GM18520 (cell line): ENCODE data around the gene ZNF280B.
A peak's percentile ranks its signal among the peaks of the same experiment; 100 is the strongest.
"Not testable (repeated sequence)": the region's sequence is repeated elsewhere in the genome, so short reads cannot be mapped to it uniquely, and the experiment has no call there.

Experiments used
- ATAC-seq: cut with Tn5 transposase; IDR thresholded peaks from one replicate; pipeline ENCODE4 v1.9.1; 2021; ENCODE audit not compliant: unreplicated experiment

Gene ZNF280B

DNA sequence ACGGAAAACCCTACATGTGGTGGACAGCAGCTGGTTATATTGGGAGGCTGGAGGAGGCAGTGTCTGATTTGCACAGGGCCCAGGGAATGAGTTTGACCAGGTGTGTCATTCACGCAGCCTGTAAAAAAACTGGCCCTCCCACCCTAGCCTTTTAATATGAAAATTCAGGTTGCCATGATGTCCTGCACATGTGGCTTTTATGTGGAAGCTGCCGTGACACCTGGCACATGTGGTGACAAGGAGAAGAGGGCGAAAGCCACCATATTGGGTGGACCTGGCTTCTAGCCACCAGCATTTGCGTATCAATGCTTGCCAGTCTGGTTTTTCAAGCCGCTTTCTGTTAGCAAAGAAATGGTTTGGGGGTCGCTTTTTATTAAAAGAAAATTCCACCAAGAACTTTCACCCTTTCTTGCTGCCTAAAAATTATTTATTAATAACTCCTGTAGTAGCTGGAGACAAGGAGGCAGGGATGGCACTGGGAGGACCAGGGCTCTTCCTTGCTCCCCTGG lies 43.4 kb downstream of the ZNF280B start:
- no peak for ATAC-seq

DNA sequence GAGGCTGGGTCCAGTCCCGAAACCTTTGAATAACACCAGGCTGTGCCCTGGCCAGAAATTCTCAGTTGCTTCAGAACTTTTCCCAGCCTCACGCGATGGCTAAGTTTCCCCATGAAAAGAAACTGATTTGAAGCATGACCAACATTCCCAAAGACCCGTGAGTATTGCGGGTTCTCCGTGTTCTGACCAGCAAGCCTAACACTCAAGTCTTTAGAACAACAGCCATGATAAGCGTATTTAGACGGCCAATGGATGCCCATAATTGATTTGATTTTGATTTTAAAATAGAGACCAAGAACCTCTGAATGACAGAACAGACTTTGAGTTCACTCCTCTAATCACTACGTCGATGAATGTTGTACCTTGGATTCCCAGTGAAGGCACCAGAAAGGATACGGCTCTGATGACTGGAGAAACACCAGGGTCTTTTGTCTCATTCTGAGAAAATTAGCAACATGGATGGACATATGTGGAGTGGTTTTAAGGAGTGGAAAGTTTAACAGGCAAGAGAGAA lies 43.9 kb downstream of the ZNF280B start:
- ATAC-seq = no peak

DNA sequence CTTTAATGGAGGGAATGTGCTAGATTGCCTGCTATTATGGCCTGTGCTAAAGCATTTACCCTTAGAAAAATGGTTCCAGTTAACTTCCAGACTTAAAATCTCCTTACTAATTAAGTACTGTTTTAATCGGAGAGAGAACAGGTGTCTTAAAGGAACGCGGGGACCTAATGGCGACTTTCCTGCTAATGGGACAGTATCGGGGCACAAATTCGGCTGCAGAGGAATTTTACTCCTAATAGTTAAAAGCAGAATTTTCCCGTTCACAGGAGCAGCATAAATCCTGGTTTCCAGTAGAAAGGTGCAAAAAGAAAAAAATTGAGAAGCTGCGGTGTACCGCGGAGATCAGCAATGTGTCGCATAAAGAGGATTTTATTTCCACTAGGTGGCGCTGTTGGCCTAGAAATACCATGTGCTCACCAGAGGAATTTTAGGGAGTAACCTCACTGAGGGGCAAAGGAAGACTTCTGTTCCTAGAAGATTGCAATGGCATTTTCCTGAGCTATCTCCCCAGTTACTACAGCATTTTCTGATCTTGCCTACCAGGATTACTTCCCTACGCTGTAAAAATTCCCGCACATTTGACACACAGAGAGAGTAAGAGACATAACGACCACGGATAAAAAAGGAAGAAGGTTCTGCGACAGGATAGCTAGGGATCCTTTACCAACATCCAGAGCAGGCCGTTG lies 44.5 kb downstream of the ZNF280B start:
- no peak for ATAC-seq

DNA sequence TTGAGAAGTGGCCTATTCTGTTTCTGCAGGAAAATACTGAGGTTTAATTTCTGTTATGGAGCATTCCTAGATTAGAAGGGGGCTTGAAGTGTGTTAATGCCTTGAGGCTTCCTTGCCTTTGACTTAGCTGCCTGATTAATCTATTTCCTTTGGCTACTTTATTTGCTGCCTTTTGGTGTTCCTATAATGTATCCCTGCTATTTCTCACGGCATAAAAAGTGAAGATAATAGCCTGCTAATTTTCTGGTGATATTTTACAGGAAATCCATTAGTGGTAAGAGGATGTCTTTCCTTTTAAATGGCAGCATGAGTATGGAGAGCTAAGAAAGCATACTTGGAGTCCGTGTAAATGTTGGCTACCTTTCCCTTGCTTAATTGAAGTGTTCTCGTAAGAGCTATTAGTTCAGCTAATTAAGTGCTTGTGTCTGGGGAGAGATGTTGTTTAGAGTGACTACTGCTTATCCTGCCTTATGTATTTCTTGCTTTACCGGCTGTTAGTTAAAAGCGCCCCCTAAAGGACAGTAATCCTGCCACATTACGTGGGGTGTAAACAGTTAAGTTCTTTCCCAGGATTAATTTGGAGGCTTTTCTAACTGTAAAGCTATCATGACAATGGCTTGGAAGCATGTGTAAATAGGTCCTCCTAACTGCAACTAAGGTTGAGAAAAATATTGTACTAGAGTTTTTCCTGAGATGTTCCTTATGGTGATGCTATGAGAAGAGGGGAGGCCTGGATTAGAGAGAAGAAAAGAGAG lies 45.6 kb downstream of the ZNF280B start:
- no peak for ATAC-seq

DNA sequence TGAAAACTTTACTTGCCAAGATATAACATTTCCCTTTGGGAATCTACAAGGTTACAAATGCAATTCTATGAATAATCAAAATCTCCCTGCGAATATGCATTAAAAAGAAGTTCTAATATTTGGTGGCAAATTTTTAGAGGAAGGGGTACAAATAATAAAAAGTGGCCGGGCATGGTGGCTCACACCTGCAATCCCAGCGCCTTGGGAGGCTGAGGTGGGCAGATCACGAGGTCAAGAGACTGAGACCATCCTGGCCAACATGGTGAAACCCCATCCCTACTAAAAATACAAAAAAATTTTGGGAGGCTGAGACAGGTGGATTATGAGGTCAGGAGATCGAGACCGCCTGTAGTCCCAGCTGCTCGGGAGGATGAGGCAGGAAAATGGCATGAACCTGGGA lies 47.0 kb downstream of the ZNF280B start:
- no peak for ATAC-seq

DNA sequence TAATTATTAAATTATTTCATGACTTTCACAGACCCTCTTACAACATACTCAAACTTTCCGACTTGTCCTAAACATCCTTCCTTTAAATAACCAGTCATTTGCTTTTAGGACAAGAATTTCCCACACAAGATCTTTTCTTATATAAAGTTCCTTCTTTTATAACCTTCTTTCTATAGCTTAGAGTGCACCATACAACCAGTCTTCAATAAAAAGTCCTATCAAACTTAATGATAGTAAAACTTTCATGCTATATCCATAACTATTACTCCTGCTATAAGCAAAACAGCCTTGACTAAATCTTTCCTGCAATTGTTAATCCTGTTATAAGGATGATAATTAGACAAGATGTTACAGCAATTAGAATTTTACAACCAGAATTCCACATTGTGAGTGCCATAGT lies 47.4 kb downstream of the ZNF280B start:
- ATAC-seq = no peak

GRCh38 chr22:22460635-22461034 lies 47.9 kb downstream of the ZNF280B start:
- no peak for ATAC-seq

DNA sequence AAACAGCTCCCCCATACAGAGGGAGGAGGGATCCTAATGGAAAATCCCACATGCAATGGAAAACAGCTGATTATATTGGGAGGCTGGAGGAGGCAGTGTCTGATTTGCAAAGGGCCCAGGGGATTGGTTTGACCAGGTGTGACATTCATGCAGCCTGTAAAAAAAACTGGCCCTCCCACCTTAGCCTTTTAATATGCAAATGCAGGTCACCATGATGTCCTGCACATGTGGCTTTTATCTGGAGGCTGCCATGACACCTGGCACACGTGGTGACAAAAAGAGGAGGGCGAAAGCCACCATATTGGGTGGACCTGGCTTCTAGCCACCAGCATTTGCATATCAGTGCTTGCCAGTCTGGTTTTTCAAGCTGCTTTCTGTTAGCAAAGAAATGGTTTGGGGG lies 48.5 kb downstream of the ZNF280B start:
- ATAC-seq = no peak

DNA sequence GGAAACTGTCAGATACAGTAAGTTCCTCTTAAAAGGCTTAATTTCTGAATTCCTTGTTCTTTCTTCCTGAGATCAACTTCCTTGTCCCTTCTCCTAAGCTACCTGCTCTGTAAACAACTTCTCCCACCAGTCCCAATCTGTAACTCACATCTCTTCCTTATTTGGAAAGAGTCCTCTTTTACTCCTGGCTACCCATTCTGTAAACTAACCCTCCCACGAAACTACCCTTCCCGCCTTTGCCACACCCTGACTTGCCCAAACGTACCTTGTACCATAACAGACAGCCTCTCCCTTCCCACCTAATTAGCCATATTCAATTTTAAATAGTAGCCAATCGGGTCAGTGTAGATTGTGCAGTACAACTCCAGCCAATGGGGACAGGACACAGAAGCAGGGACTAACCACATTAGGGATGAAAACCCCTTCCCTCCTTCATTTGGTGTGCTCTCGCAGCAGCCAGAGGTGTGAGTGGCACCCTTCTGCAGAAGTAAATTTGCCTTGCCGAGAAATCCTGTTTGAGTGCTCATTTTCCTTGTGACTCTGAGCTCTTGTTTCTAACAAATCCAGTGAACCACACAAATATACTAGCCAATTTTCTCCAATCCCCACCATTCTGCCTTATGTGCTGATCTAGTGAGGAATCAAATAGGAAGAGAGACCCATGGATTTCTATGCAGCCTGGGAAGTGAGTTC lies 49.5 kb downstream of the ZNF280B start:
- ATAC-seq = no peak

DNA sequence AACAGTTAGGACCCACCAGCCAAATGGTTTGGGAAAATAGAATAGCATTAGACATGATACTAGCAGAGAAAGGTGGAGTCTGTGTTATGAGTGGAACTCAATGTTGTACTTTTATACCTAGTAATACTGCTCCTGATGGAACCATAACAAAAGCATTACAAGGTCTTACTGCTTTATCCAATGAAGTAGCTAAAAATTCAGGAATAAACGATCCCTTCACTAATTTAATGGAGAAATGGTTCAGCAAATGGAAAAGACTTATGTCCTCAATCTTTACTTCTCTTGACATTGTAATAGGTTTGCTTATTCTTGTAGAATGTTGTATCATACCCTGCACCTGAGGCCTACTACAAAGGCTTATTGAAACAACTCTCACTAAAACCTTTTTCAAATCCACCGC lies 50.2 kb downstream of the ZNF280B start:
- no peak for ATAC-seq

- ATAC-seq = no peak
Observed at GRCh38 chr22:22454997-22455396, 53.5 kb downstream of the ZNF280B start.

GRCh38 chr22:22452996-22453686 lies 55.4 kb downstream of the ZNF280B start:
- ATAC-seq = no peak

DNA sequence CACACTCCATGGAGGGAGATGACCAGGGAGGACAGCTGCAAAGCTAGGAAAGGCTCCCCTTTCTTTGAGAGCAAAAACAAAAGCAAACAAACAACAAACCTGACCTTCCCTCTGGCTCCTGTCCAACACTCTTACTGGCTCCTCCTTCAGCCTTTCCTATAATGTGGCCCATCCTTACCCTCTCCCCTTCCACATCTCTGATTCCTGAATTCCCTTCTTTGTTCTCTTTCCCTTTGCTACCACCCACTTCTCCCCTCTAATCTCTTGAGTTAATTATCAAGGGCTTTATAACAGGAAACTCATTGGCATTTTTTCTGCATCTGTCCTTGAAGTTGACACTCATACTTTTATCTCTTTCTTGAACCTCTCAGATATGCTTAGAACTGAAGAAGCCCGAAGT lies 56.3 kb downstream of the ZNF280B start:
- no peak for ATAC-seq

- ATAC-seq = peak; percentile 91
Observed at GRCh38 chr22:22450343-22450839, 58.2 kb downstream of the ZNF280B start.

DNA sequence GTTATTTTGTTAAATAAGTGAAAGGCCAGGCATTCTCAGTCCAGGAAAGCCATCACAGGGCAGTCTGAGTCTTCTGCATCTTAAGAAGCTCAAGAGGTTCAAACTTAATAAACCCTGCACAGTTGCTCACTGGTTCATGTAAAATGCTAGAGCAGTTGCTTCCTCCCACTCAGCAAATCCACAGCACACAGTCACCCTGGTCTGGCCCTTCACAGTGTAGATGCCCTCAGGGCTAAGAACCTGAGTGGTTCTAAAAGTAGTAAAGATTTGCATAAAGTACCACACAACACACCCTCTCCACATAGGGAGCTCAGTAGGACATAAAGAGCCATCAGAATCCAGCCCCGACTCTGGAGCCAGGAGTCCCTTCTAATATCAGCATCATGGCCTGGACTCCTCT lies 58.7 kb downstream of the ZNF280B start:
- ATAC-seq = no peak

- ATAC-seq = no peak
Observed at GRCh38 chr22:22446517-22446916, 62.0 kb downstream of the ZNF280B start.

GRCh38 chr22:22444007-22444589 lies 64.4 kb downstream of the ZNF280B start:
- ATAC-seq = not testable (repeated sequence)

GRCh38 chr22:22442928-22443709 lies 65.4 kb downstream of the ZNF280B start:
- no peak for ATAC-seq

DNA sequence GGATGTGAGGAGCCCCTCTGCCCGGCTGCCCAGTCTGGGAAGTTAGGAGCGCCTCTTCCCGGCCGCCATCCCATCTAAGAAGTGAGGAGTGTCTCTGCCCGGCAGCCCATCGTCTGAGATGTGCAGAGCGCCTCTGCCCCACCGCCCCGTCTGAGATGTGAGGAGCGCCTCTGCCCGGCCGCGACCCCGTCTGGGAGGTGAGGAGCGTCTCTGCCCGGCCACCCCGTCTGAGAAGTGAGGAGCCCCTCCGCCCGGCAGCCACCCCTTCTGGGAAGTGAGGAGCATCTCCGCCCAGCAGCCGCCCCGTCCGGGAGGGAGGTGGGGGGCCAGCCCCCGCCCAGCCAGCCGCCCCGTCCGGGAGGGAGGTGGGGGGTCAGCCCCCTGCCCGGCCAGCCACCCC lies 66.9 kb downstream of the ZNF280B start:
- not testable (repeated sequence) for ATAC-seq

DNA sequence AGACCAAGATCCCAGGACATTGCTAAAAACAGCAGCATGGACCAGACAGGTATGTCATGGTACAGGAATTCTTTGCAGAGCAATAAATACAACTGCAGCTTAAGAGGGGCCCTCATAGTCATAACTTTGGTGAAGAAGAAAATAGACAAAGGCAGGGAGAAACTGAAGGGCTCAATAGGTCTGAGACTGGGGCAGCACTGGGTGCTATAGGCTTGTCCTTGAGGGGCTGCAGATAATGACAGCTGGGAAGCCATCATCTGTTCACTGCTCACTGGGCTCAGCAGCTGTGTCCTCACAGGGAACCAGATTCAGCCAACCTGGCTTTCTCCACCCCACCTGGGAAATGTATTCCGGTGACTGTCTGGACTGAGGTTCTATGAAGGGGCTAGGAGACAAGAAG lies 68.4 kb downstream of the ZNF280B start:
- no peak for ATAC-seq
